Liver (tissue), 3 donors: ENCODE data around the gene DHRS3.

Source experiments
- CTCF ChIP-seq: fragments of 150-350 bp; IDR thresholded peaks from 2 replicates; pipeline ENCODE4 v1.5.1; 2017; ENCODE audit warnings: improper control_type of control experiment, low read depth, low read length; ENCODE audit not compliant: missing input control
- SP1 ChIP-seq: IDR thresholded peaks from 2 replicates; pipeline ENCODE4 v1.6.1; 2018; ENCODE audit warnings: antibody characterized with exemption, mild to moderate bottlenecking
- TAF1 ChIP-seq: conservative IDR thresholded peaks from 2 replicates; pipeline ENCODE4 v1.6.1; 2016; ENCODE audit warnings: antibody characterized with exemption, mild to moderate bottlenecking
- donor health status: healthy.
- donor health status: healthy.

GRCh38 chr1:12544992-12545391 is 73.0 kb downstream of the DHRS3 start:
- no peak for TF ChIP-seq CTCF
- no peak for TF ChIP-seq SP1
- TF ChIP-seq TAF1, result no peak
